Esophagus muscularis mucosa (tissue), 4 donors: Measurements from ENCODE around the gene NTN5.

ENCODE experiments used
- CTCF ChIP-seq, 3 experiments: fragments of 200-600 bp in 2 of 3; fragments of 450-650 bp in 1 of 3; sonication (generic) in 2 of 3; IDR thresholded peaks; one replicate each; pipeline ENCODE4 v1.5.1; 2017 to 2019; ENCODE audit warnings: antibody characterized with exemption in 3 of 3, mild to moderate bottlenecking in 2 of 3, moderate library complexity in 1 of 3
- EP300 ChIP-seq: sonication (generic); formaldehyde crosslinking; IDR thresholded peaks from one replicate; pipeline ENCODE4 v1.6.1; 2017; ENCODE audit warnings: antibody characterized with exemption
- POLR2A ChIP-seq: fragments of 450-650 bp; IDR thresholded peaks from one replicate; pipeline ENCODE4 v1.6.1; 2017; ENCODE audit warnings: antibody characterized with exemption, moderate library complexity, mild to moderate bottlenecking, low read depth

- TF ChIP-seq CTCF (IDR thresholded peaks at IDR 0.05) = no peak
- no peak for TF ChIP-seq POLR2A
- TF ChIP-seq EP300 = no peak
Observed at GRCh38 chr19:48665786-48666185, 7.0 kb downstream of the NTN5 start.
